Esophagus squamous epithelium (tissue), 5 donors: Measurements from ENCODE around the gene IGFBP6. TPM values are rescaled to one million over a fixed set of nuclear protein-coding genes. Genes with fewer than 3 reads are reported as not detected.

Source experiments
- DNase-seq: peaks from one replicate; lab custom pipeline; 2025; lab: John Stamatoyannopoulos, UW
- H3K27ac ChIP-seq, 4 donors: fragments of 200-600 bp; sonication (generic); one replicate each; pipeline ENCODE4 v1.5.1; 2016 to 2019; ENCODE audit warnings: mild to moderate bottlenecking in 1 of 4
- H3K27me3 ChIP-seq, 4 donors: fragments of 200-600 bp; sonication (generic); 1 replicate in 3 of 4; 2 replicates in 1 of 4; pipeline versions ENCODE4 v1.5.1 to v1.6.0; 2017 to 2021; ENCODE audit warnings: antibody characterized with exemption in 1 of 4
- H3K36me3 ChIP-seq, 3 donors: fragments of 200-600 bp; sonication (generic); one replicate each; pipeline ENCODE4 v1.5.1; 2016 to 2019
- H3K4me1 ChIP-seq, 3 donors: fragments of 200-600 bp; sonication (generic); one replicate each; pipeline ENCODE4 v1.5.1; 2017 to 2019
- H3K4me3 ChIP-seq, 4 donors: fragments of 200-600 bp; sonication (generic); 1 replicate in 3 of 4; 2 replicates in 1 of 4; pipeline ENCODE4 v1.5.1; 2016 to 2019; ENCODE audit warnings: mild to moderate bottlenecking in 2 of 4, moderate library complexity in 1 of 4
- H3K9me3 ChIP-seq, 3 donors: fragments of 200-600 bp; sonication (generic); one replicate each; pipeline ENCODE4 v1.5.1; 2016 to 2019
- CTCF ChIP-seq, 6 experiments: fragments of 450-650 bp in 4 of 6; fragments of 200-600 bp in 2 of 6; sonication (generic) in 2 of 6; IDR thresholded peaks; one replicate each; pipeline ENCODE4 v1.5.1; 2016 to 2019; ENCODE audit warnings: antibody characterized with exemption in 6 of 6, mild to moderate bottlenecking in 4 of 6, moderate library complexity in 4 of 6
- POLR2A ChIP-seq, 4 donors: fragments of 450-650 bp; IDR thresholded peaks; one replicate each; pipeline ENCODE4 v1.6.1; 2017; ENCODE audit warnings: antibody characterized with exemption in 4 of 4, mild to moderate bottlenecking in 4 of 4, moderate library complexity in 3 of 4
- WGBS, 2 donors: methylation state at CpG; one replicate each; pipeline ENCODE4 v1.1.5; 2018; 5-methylcytosine and 5-hydroxymethylcytosine counted together
- intact Hi-C: fragments of 100-400 bp; cut with DNase I; formaldehyde crosslinking; loops from one replicate; pipeline ENCODE4 v1.15.0; 2022
- total RNA-seq, 4 donors: library from RNA; depleted of rRNA; stranded (reverse); fragments of >200 nt; gene quantifications; one replicate each; pipeline ENCODE4 v1.1.0, GENCODE V29; 2016
- donor health status: DM: yes; HTN: yes; CAD: no.

Gene IGFBP6
- total RNA-seq, 4 donors from 2014 or later, result 34.5 to 506 (median 94.0) TPM

GRCh38 chr12:53115891-53116648, 18.6 kb downstream of the IGFBP6 start:
- DNase-seq, result no peak
- H3K36me3 ChIP-seq, result no peaks in the 10 kb centered on the region
- no peak overlapping the region for H3K4me3 ChIP-seq
- intact Hi-C loops, result no loop called here
- no peak overlapping the region for H3K27ac ChIP-seq
- H3K27me3 ChIP-seq, result no peaks in the 10 kb centered on the region
- H3K9me3 ChIP-seq, result no peaks in the 10 kb centered on the region
- no peaks in the 10 kb centered on the region for H3K4me1 ChIP-seq
- WGBS, 2 donors, result 86 to 94% methylated on average over 5 to 7 of the region's 8 CpGs
- TF ChIP-seq CTCF (IDR thresholded peaks at IDR 0.05) (no peak), POLR2A (IDR thresholded peaks at IDR 0.05) (no peak)

GRCh38 chr12:53118751-53119300, 21.4 kb downstream of the IGFBP6 start:
- Histone ChIP-seq H3K36me3 (no peaks in the 10 kb centered on the region), H3K27ac (no peak overlapping the region), H3K4me1 (no peaks in the 10 kb centered on the region), H3K4me3 (no peak overlapping the region), H3K27me3 (no peaks in the 10 kb centered on the region), H3K9me3 (no peaks in the 10 kb centered on the region)
- WGBS, 2 donors, result 82 to 87% methylated on average over 7 to 8 of the region's 8 CpGs
- no peak for DNase-seq
- intact Hi-C loops, result no loop called here
- no peak for TF ChIP-seq CTCF (IDR thresholded peaks at IDR 0.05)

GRCh38 chr12:53120685-53121525, 23.4 kb downstream of the IGFBP6 start:
- H3K27me3 ChIP-seq, result no peaks in the 10 kb centered on the region
- H3K36me3 ChIP-seq, result no peaks in the 10 kb centered on the region
- no peak overlapping the region for H3K4me3 ChIP-seq
- no peak overlapping the region for H3K27ac ChIP-seq
- WGBS, 2 donors, result 85 to 91% methylated on average over 8 to 10 of the region's 12 CpGs
- H3K9me3 ChIP-seq, result no peaks in the 10 kb centered on the region
- DNase-seq, result no peak
- TF ChIP-seq POLR2A (IDR thresholded peaks at IDR 0.05), result no peak
- TF ChIP-seq CTCF (IDR thresholded peaks at IDR 0.05), result no peak
- intact Hi-C loops, result no loop called here
- H3K4me1 ChIP-seq, result no peaks in the 10 kb centered on the region

GRCh38 chr12:53122961-53123468, 25.5 kb downstream of the IGFBP6 start:
- no peaks in the 10 kb centered on the region for H3K4me1 ChIP-seq
- no peak for TF ChIP-seq CTCF (IDR thresholded peaks at IDR 0.05)
- no peak for TF ChIP-seq POLR2A (IDR thresholded peaks at IDR 0.05)
- WGBS, 2 donors, result 82% methylated on average over 2 of the region's 10 CpGs; no CpG with 5 or more reads in 1 of the 2 donors
- no peaks in the 10 kb centered on the region for H3K9me3 ChIP-seq
- intact Hi-C loops, result no loop called here
- no peak overlapping the region for H3K27ac ChIP-seq
- no peaks in the 10 kb centered on the region for H3K36me3 ChIP-seq
- H3K27me3 ChIP-seq, result no peaks in the 10 kb centered on the region
- no peak for DNase-seq
- H3K4me3 ChIP-seq, result no peak overlapping the region
